Measurements from ENCODE around the gene SH2B2. TPM values are rescaled to one million over a fixed set of nuclear protein-coding genes. Genes with fewer than 3 reads are reported as not detected.

The SH2B2 gene
- total and polyA plus RNA-seq, 2 experiments from 2014 or later = 5.6 to 21.9 TPM

DNA sequence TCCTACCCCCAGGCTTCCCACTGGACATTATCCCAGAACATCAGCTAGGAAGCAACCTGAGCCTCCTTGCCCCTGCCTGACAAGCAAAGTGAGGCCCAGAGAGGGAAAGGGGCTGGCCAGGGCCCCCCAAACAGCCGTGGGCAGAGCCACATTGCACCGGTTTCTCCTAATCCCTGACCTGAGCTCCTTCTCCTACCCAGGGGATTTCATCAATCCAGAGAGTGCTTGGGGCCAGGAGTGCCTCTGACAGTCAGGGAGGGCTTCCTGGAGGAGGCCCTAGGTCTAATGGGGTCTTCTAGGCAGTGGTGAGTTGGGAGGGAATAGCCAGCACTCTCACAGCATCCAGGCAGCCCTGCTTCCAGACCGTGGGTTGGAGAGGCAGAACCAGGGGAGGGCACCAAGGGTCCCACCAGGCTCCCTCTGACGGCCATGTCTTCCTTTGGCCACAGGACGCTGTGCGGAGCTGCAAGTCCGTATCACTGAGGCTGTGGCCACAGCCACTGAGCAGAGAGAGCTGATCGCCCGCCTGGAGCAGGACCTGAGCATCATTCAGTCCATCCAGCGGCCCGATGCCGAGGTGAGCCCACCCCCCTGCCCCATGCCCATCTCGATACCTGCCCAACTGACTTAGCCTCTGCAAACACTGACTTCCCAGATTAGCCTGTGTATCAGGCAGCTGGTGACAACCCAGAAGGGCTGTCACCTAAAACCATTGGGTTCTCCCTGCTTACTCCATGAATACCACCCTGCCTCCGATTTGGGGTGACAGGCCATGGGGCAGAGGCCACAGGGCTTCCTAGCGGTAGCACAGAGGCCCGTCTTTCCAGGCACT, 13.5 kb upstream of the SH2B2 start:
- H3K9me3 Mint-ChIP-seq = no peaks in the 10 kb centered on the region; the same call in 2 of the 3 replicates
- H3K4me3 Mint-ChIP-seq = no peak overlapping the region
- TF ChIP-seq NANOG (IDR thresholded peaks at IDR 0.05; ENCODE audit: borderline replicate concordance) (no peak), JUNB (IDR thresholded peaks at IDR 0.05; ENCODE audit: unreplicated experiment) (no peak), STAT1 (IDR thresholded peaks at IDR 0.05; ENCODE audit: unreplicated experiment) (no peak), CREB1 (CRISPR knock-in tag; IDR thresholded peaks at IDR 0.05; ENCODE audit: low read depth) (no peak), EZH2phosphoT487 (IDR thresholded peaks at IDR 0.05; ENCODE audit: unreplicated experiment) (no peak), POLR2AphosphoS5 (IDR thresholded peaks at IDR 0.05; ENCODE audit: low read depth) (no peak), ZNF331 (CRISPR knock-in tag; IDR thresholded peaks at IDR 0.05; ENCODE audit: low read depth) (no peak), EZH2 (IDR thresholded peaks at IDR 0.05; ENCODE audit: low read depth, unreplicated experiment) (no peak), ZNF114 (CRISPR knock-in tag; IDR thresholded peaks at IDR 0.05) (no peak)
- TF ChIP-seq, protein P1, sequence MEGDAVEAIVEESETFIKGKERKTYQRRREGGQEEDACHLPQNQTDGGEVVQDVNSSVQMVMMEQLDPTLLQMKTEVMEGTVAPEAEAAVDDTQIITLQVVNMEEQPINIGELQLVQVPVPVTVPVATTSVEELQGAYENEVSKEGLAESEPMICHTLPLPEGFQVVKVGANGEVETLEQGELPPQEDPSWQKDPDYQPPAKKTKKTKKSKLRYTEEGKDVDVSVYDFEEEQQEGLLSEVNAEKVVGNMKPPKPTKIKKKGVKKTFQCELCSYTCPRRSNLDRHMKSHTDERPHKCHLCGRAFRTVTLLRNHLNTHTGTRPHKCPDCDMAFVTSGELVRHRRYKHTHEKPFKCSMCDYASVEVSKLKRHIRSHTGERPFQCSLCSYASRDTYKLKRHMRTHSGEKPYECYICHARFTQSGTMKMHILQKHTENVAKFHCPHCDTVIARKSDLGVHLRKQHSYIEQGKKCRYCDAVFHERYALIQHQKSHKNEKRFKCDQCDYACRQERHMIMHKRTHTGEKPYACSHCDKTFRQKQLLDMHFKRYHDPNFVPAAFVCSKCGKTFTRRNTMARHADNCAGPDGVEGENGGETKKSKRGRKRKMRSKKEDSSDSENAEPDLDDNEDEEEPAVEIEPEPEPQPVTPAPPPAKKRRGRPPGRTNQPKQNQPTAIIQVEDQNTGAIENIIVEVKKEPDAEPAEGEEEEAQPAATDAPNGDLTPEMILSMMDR (conservative IDR thresholded peaks at IDR 0.05; ENCODE audit: low read depth in 2 of 2) = no peak
- TF ChIP-seq, protein P2, sequence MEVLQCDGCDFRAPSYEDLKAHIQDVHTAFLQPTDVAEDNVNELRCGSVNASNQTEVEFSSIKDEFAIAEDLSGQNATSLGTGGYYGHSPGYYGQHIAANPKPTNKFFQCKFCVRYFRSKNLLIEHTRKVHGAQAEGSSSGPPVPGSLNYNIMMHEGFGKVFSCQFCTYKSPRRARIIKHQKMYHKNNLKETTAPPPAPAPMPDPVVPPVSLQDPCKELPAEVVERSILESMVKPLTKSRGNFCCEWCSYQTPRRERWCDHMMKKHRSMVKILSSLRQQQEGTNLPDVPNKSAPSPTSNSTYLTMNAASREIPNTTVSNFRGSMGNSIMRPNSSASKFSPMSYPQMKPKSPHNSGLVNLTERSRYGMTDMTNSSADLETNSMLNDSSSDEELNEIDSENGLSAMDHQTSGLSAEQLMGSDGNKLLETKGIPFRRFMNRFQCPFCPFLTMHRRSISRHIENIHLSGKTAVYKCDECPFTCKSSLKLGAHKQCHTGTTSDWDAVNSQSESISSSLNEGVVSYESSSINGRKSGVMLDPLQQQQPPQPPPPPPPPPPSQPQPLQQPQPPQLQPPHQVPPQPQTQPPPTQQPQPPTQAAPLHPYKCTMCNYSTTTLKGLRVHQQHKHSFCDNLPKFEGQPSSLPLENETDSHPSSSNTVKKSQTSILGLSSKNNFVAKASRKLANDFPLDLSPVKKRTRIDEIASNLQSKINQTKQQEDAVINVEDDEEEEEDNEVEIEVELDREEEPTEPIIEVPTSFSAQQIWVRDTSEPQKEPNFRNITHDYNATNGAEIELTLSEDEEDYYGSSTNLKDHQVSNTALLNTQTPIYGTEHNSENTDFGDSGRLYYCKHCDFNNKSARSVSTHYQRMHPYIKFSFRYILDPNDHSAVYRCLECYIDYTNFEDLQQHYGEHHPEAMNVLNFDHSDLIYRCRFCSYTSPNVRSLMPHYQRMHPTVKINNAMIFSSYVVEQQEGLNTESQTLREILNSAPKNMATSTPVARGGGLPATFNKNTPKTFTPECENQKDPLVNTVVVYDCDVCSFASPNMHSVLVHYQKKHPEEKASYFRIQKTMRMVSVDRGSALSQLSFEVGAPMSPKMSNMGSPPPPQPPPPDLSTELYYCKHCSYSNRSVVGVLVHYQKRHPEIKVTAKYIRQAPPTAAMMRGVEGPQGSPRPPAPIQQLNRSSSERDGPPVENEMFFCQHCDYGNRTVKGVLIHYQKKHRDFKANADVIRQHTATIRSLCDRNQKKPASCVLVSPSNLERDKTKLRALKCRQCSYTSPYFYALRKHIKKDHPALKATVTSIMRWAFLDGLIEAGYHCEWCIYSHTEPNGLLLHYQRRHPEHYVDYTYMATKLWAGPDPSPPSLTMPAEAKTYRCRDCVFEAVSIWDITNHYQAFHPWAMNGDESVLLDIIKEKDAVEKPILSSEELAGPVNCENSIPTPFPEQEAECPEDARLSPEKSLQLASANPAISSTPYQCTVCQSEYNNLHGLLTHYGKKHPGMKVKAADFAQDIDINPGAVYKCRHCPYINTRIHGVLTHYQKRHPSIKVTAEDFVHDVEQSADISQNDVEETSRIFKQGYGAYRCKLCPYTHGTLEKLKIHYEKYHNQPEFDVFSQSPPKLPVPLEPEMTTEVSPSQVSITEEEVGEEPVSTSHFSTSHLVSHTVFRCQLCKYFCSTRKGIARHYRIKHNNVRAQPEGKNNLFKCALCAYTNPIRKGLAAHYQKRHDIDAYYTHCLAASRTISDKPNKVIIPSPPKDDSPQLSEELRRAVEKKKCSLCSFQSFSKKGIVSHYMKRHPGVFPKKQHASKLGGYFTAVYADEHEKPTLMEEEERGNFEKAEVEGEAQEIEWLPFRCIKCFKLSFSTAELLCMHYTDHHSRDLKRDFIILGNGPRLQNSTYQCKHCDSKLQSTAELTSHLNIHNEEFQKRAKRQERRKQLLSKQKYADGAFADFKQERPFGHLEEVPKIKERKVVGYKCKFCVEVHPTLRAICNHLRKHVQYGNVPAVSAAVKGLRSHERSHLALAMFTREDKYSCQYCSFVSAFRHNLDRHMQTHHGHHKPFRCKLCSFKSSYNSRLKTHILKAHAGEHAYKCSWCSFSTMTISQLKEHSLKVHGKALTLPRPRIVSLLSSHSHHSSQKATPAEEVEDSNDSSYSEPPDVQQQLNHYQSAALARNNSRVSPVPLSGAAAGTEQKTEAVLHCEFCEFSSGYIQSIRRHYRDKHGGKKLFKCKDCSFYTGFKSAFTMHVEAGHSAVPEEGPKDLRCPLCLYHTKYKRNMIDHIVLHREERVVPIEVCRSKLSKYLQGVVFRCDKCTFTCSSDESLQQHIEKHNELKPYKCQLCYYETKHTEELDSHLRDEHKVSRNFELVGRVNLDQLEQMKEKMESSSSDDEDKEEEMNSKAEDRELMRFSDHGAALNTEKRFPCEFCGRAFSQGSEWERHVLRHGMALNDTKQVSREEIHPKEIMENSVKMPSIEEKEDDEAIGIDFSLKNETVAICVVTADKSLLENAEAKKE (CRISPR knock-in tag; IDR thresholded peaks at IDR 0.05) = no peak
- TF ChIP-seq, protein P3, sequence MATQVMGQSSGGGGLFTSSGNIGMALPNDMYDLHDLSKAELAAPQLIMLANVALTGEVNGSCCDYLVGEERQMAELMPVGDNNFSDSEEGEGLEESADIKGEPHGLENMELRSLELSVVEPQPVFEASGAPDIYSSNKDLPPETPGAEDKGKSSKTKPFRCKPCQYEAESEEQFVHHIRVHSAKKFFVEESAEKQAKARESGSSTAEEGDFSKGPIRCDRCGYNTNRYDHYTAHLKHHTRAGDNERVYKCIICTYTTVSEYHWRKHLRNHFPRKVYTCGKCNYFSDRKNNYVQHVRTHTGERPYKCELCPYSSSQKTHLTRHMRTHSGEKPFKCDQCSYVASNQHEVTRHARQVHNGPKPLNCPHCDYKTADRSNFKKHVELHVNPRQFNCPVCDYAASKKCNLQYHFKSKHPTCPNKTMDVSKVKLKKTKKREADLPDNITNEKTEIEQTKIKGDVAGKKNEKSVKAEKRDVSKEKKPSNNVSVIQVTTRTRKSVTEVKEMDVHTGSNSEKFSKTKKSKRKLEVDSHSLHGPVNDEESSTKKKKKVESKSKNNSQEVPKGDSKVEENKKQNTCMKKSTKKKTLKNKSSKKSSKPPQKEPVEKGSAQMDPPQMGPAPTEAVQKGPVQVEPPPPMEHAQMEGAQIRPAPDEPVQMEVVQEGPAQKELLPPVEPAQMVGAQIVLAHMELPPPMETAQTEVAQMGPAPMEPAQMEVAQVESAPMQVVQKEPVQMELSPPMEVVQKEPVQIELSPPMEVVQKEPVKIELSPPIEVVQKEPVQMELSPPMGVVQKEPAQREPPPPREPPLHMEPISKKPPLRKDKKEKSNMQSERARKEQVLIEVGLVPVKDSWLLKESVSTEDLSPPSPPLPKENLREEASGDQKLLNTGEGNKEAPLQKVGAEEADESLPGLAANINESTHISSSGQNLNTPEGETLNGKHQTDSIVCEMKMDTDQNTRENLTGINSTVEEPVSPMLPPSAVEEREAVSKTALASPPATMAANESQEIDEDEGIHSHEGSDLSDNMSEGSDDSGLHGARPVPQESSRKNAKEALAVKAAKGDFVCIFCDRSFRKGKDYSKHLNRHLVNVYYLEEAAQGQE (IDR thresholded peaks at IDR 0.05; ENCODE audit: unreplicated experiment) = no peak
- H3K4me1 Mint-ChIP-seq = peaks cover 7% of the 10 kb centered on the region
- Histone ChIP-seq H3K36me3 (ENCODE audit: insufficient read depth) (no peaks in the 10 kb centered on the region), H3K4me1 (ENCODE audit: insufficient read depth) (no peaks in the 10 kb centered on the region), H3F3A (replicated peaks; ENCODE audit: low read depth) (no peaks in the 10 kb centered on the region), H3K79me2 (replicated peaks; ENCODE audit: insufficient read depth) (no peaks in the 10 kb centered on the region), H3K27ac (ENCODE audit: low read depth) (no peak overlapping the region), H3K9me2 (ENCODE audit: insufficient read depth) (no peaks in the 10 kb centered on the region), H3K27me3 (ENCODE audit: insufficient read depth) (no peaks in the 10 kb centered on the region), H4K20me1 (replicated peaks; ENCODE audit: insufficient read depth) (no peaks in the 10 kb centered on the region; the same call in 1 of the 2 replicates), H3K4me3 (no peak overlapping the region), H3K4me2 (no peak overlapping the region), H2AFZ (no peak overlapping the region)
- DNase-seq (ENCODE audit: low spot score) (no peak), ATAC-seq (no peak)
- no peaks in the 10 kb centered on the region for H3K36me3 Mint-ChIP-seq (ENCODE audit: low read depth)
- peaks cover 8% of the 10 kb centered on the region for H3K27me3 Mint-ChIP-seq (ENCODE audit: insufficient read depth, low read depth, poor library complexity)
- no peak overlapping the region for H3K27ac Mint-ChIP-seq

Data from GM23338 (cell line).